ENCODE data around the gene PDE6D.

Gene PDE6D

GRCh38 chr2:231720987-231721966 lies 59.8 kb downstream of the PDE6D start:
- TF ChIP-seq CTCF (IDR thresholded peaks at IDR 0.05): no peak
- H3K27ac ChIP-seq: no peak overlapping the region

GRCh38 chr2:231720292-231720986 lies 60.6 kb downstream of the PDE6D start:
- H3K36me3 ChIP-seq (ENCODE audit: control insufficient read depth, insufficient read depth, low read length): no peaks in the 10 kb centered on the region
- no peak overlapping the region for H2AFZ ChIP-seq

More at GRCh38 chr2:231720987-231721966, 59.8 kb downstream of the PDE6D start:
- H3K4me3 ChIP-seq (ENCODE audit: low read depth, low read length): no peak overlapping the region
- H3K4me2 ChIP-seq (ENCODE audit: low read length): no peak overlapping the region
- peaks cover 10% of the 10 kb centered on the region for H3K4me1 ChIP-seq
- no peak overlapping the region for H2AFZ ChIP-seq
- no peaks in the 10 kb centered on the region for H3K27me3 ChIP-seq (ENCODE audit: control insufficient read depth, insufficient read depth, low read length)
- H3K9ac ChIP-seq: no peak overlapping the region
- H3K79me2 ChIP-seq: no peaks in the 10 kb centered on the region
- no peaks in the 10 kb centered on the region for H3K36me3 ChIP-seq (ENCODE audit: control insufficient read depth, insufficient read depth, low read length)
- no peaks in the 10 kb centered on the region for H3K9me3 ChIP-seq (ENCODE audit: control insufficient read depth, low read length)

GRCh38 chr2:231718799-231719198 lies 62.3 kb downstream of the PDE6D start:
- H3K4me3 ChIP-seq (ENCODE audit: low read depth, low read length): no peak overlapping the region
- TF ChIP-seq CTCF (IDR thresholded peaks at IDR 0.05): no peak
- H3K9me3 ChIP-seq (ENCODE audit: control insufficient read depth, low read length): no peaks in the 10 kb centered on the region
- no peak overlapping the region for H3K27ac ChIP-seq
- H3K4me1 ChIP-seq: peaks cover 12% of the 10 kb centered on the region
- no peaks in the 10 kb centered on the region for H3K36me3 ChIP-seq (ENCODE audit: control insufficient read depth, insufficient read depth, low read length)
- no peak overlapping the region for H3K9ac ChIP-seq
- H3K79me2 ChIP-seq: no peaks in the 10 kb centered on the region
- H3K27me3 ChIP-seq (ENCODE audit: control insufficient read depth, insufficient read depth, low read length): no peaks in the 10 kb centered on the region
- no peak overlapping the region for H3K4me2 ChIP-seq (ENCODE audit: low read length)
- no peak overlapping the region for H2AFZ ChIP-seq

More at GRCh38 chr2:231720292-231720986, 60.6 kb downstream of the PDE6D start:
- Histone ChIP-seq H3K9me3 (ENCODE audit: control insufficient read depth, low read length) (no peaks in the 10 kb centered on the region), H3K27me3 (ENCODE audit: control insufficient read depth, insufficient read depth, low read length) (no peaks in the 10 kb centered on the region), H3K4me1 (peaks cover 10% of the 10 kb centered on the region), H3K4me3 (ENCODE audit: low read depth, low read length) (no peak overlapping the region), H3K9ac (no peak overlapping the region), H3K79me2 (no peaks in the 10 kb centered on the region), H3K27ac (no peak overlapping the region), H3K4me2 (ENCODE audit: low read length) (no peak overlapping the region)
- TF ChIP-seq CTCF (IDR thresholded peaks at IDR 0.05): no peak

GRCh38 chr2:231717281-231718171 lies 63.6 kb downstream of the PDE6D start:
- no peak for TF ChIP-seq CTCF (IDR thresholded peaks at IDR 0.05)
- Histone ChIP-seq H3K36me3 (ENCODE audit: control insufficient read depth, insufficient read depth, low read length) (no peaks in the 10 kb centered on the region), H3K27me3 (ENCODE audit: control insufficient read depth, insufficient read depth, low read length) (no peaks in the 10 kb centered on the region), H3K4me3 (ENCODE audit: low read depth, low read length) (no peak overlapping the region), H3K79me2 (no peaks in the 10 kb centered on the region), H3K27ac (peak overlapping the region; percentile 53), H3K4me1 (peaks cover 16% of the 10 kb centered on the region), H3K9ac (no peak overlapping the region), H3K9me3 (ENCODE audit: control insufficient read depth, low read length) (no peaks in the 10 kb centered on the region), H2AFZ (peak overlapping the region; percentile 56), H3K4me2 (ENCODE audit: low read length) (peak overlapping the region; percentile 9)
